Left ventricle myocardium inferior (tissue), 1 donor: Measurements from ENCODE around the gene EHHADH. TPM values are rescaled to one million over a fixed set of nuclear protein-coding genes. Genes with fewer than 3 reads are reported as not detected.
A peak's percentile ranks its signal among the peaks of the same experiment; 100 is the strongest.

Experiments used
- DNase-seq: peaks from one replicate; pipeline ENCODE4 v3.0.0-alpha.2; 2020
- H3K27ac ChIP-seq: fragments of 200-600 bp; replicated peaks from 2 replicates; pipeline ENCODE4 v1.8.0; 2021
- H3K27me3 ChIP-seq: fragments of 200-600 bp; 2 replicates; pipeline ENCODE4 v1.8.0; 2021; ENCODE audit warnings: low read depth
- H3K36me3 ChIP-seq: fragments of 200-600 bp; 2 replicates; pipeline ENCODE4 v1.8.0; 2021
- H3K4me1 ChIP-seq: fragments of 200-600 bp; 2 replicates; pipeline ENCODE4 v1.8.0; 2021
- H3K4me3 ChIP-seq: fragments of 200-600 bp; 2 replicates; pipeline ENCODE4 v1.8.0; 2021; ENCODE audit warnings: mild to moderate bottlenecking, moderate library complexity
- H3K9me3 ChIP-seq: fragments of 200-600 bp; replicated peaks from 2 replicates; pipeline ENCODE4 v1.8.0; 2021
- intact Hi-C: fragments of 100-400 bp; cut with micrococcal nuclease; formaldehyde crosslinking; loops from one replicate; pipeline ENCODE4 v1.11.0; 2022
- total RNA-seq: library from RNA; stranded (reverse); fragmentation: NEBNext Ultra II Directional; extraction: Animal tissue kit (Norgen Biotek cat#: 25700); gene quantifications from one replicate; pipeline ENCODE4 v1.2.1, GENCODE V29; 2021
- TF ChIP-seq, protein P1 (sequence below): fragments of 200-600 bp; IDR thresholded peaks from 2 replicates; pipeline ENCODE4 v1.8.0; 2021; ENCODE audit warnings: antibody characterized with exemption, mild to moderate bottlenecking, borderline replicate concordance
- donor health status: DM: no; HTN: yes; CAD: no; lungs with severe emphysema.

EHHADH gene
- total RNA-seq, 1 donor from 2014 or later: 20.1 TPM

DNA sequence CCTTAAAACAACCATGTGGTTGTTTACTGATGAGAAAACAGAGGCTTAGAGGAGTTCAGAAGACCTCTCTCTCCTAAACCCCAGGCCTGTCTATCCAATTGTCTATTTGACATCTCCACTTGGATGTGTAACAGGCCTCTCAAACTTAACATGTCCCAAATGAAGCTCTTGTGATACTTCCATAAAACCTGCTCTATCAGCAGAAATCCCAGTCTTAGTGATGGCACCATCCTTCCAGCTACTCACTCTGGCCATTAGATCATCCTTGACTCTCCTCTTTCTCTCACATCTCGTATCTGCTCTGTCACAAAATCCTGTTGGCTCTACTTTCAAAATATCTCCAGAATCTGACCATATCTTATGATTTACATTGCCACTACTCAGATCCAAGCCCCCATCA, 28.8 kb downstream of the EHHADH start:
- H3K4me1 ChIP-seq: no peaks in the 10 kb centered on the region
- no peaks in the 10 kb centered on the region for H3K9me3 ChIP-seq
- H3K36me3 ChIP-seq: peaks cover 32% of the 10 kb centered on the region
- intact Hi-C loops: no loop called here
- no peaks in the 10 kb centered on the region for H3K27me3 ChIP-seq
- DNase-seq: no peak
- H3K27ac ChIP-seq: no peak overlapping the region
- TF ChIP-seq, protein P1, sequence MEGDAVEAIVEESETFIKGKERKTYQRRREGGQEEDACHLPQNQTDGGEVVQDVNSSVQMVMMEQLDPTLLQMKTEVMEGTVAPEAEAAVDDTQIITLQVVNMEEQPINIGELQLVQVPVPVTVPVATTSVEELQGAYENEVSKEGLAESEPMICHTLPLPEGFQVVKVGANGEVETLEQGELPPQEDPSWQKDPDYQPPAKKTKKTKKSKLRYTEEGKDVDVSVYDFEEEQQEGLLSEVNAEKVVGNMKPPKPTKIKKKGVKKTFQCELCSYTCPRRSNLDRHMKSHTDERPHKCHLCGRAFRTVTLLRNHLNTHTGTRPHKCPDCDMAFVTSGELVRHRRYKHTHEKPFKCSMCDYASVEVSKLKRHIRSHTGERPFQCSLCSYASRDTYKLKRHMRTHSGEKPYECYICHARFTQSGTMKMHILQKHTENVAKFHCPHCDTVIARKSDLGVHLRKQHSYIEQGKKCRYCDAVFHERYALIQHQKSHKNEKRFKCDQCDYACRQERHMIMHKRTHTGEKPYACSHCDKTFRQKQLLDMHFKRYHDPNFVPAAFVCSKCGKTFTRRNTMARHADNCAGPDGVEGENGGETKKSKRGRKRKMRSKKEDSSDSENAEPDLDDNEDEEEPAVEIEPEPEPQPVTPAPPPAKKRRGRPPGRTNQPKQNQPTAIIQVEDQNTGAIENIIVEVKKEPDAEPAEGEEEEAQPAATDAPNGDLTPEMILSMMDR: no peak
- no peak overlapping the region for H3K4me3 ChIP-seq

DNA sequence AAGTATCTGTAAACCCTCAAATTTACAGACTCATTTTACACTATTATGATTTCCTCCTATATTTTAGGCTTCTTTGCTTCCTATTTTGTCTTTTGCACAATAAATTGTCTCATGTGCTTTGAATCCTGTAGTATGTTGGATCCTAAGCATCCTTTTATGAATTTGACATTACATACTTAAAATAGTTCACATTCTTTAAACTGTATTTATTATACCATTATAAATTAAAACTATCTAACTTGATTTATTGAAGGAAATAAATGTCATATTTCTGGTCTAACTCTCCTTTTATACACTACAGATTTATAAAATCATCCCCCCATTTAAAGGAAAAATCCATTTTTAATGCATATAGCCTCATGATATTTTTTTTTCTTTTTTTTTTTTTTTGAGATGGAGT, 32.6 kb downstream of the EHHADH start:
- H3K36me3 ChIP-seq: peaks cover 11% of the 10 kb centered on the region
- TF ChIP-seq, protein P1: no peak
- no peak overlapping the region for H3K27ac ChIP-seq
- intact Hi-C loops: no loop called here
- peaks cover 9% of the 10 kb centered on the region for H3K4me1 ChIP-seq
- H3K4me3 ChIP-seq: no peak overlapping the region
- H3K9me3 ChIP-seq: no peaks in the 10 kb centered on the region
- DNase-seq: no peak
- no peaks in the 10 kb centered on the region for H3K27me3 ChIP-seq

DNA sequence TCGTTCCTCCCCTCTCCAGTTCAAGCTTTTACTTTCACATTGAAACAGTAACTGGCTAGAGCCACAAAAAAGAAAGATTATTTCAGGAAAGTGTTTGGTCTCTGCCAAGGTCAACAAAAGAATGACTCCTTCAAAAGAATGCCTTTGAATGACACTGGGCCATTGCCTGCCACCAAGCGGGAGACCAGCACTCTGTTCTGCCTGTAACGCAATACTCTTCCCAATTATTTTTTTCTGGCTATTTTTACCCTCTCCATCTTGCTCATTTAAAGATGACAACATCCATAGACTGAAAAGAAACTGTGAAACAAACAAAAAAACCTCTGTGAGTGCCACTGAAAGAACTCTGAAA, 37.3 kb downstream of the EHHADH start:
- peaks cover 10% of the 10 kb centered on the region for H3K4me1 ChIP-seq
- H3K27ac ChIP-seq: peak overlapping the region; percentile 61
- no peaks in the 10 kb centered on the region for H3K36me3 ChIP-seq
- no peaks in the 10 kb centered on the region for H3K27me3 ChIP-seq
- H3K9me3 ChIP-seq: no peaks in the 10 kb centered on the region
- TF ChIP-seq, protein P1: no peak
- no peak for DNase-seq
- intact Hi-C loops: no loop called here
- H3K4me3 ChIP-seq: peak overlapping the region; percentile 51

DNA sequence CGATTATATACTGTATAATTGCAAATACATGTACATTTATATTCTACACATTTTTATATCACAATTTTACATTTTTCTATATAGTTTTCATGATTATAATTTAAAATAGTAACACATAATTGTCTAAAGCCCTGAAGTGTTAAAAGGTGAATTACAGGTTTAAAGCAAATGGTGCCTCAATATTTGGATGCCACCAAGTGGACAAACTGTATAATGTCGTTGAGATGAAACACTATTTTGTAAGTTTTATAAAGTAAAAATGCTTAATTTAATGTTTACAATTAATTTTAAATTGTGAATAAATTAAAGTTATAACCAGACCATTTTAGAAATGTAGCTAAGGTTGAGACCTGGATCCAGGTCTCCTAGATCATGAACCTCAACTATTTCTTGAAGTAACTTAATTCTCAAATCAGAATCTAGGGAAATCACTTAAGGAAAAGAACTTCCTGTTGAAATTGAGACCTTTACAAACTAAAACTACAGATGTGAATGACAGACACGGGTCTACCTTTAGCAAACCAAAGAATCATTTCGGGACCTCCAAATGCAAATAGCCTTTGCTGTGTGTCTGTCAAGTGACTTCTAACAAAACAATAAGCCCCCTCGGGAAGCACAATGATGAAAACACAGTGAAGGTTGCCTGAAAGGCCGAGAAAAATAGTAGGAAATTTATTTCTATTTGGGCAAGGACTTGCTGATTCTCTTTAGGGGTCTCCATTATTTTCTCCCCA, 37.8 kb downstream of the EHHADH start:
- Histone ChIP-seq H3K27me3 (no peaks in the 10 kb centered on the region), H3K4me3 (peak overlapping the region; percentile 51), H3K4me1 (peaks cover 10% of the 10 kb centered on the region), H3K36me3 (no peaks in the 10 kb centered on the region), H3K27ac (peak overlapping the region; percentile 61), H3K9me3 (no peaks in the 10 kb centered on the region)
- no peak for DNase-seq
- intact Hi-C loops: no loop called here
- TF ChIP-seq, protein P1: peak; percentile 61

DNA sequence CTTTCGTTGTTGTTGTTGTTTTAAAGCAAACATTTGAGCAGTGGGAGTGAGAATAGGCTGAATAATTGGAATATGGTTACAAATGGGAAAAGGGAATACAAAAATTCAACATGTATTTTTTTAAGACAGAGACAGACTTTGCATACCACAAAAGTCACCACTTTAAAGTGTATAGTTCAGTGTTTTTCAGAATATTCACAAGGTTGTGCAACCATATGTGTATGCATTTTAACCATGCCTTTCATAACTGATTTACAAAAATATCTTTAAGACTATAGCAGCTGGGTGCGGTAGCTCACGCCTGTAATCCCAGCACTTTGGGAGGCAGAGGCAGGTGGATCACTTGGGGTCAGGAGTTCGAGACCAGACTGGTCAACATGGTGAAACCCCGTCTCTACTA, 41.3 kb downstream of the EHHADH start:
- H3K27ac ChIP-seq: no peak overlapping the region
- intact Hi-C loops: no loop called here
- H3K4me1 ChIP-seq: peaks cover 10% of the 10 kb centered on the region
- TF ChIP-seq, protein P1: no peak
- H3K4me3 ChIP-seq: no peak overlapping the region
- no peaks in the 10 kb centered on the region for H3K36me3 ChIP-seq
- DNase-seq: no peak
- no peaks in the 10 kb centered on the region for H3K27me3 ChIP-seq
- no peaks in the 10 kb centered on the region for H3K9me3 ChIP-seq
